ENCODE measurements around the gene TSHR. TPM values are rescaled to one million over a fixed set of nuclear protein-coding genes. Genes with fewer than 3 reads are reported as not detected.

The TSHR gene
- total and polyA plus RNA-seq, 2 of the 4 experiments (the other 2 are of a cell fraction): not detected

- ATAC-seq (ENCODE audit: low read depth): no peak
- CTCF ChIA-PET: no interaction called here
- Histone ChIP-seq H2AK5ac (ENCODE audit: low read depth, low read length) (no peak overlapping the region), H2BK15ac (ENCODE audit: low read depth, low read length) (no peak overlapping the region), H3K56ac (ENCODE audit: extremely low read depth, insufficient read depth, low read length) (no peak overlapping the region), H4K8ac (ENCODE audit: low read depth in 2 of 2, low read length in 2 of 2) (no peak overlapping the region), H4K5ac (ENCODE audit: low read depth, low read length) (no peak overlapping the region), H3K9ac (ENCODE audit: low read depth, low read length) (no peak overlapping the region), H3K18ac (ENCODE audit: low read depth, low read length) (no peak overlapping the region), H3K14ac (replicated peaks; ENCODE audit: low read depth, low read length) (no peak overlapping the region), H2AFZ (replicated peaks; ENCODE audit: low read length, poor library complexity) (no peak overlapping the region), H2BK20ac (ENCODE audit: low read depth, low read length) (no peak overlapping the region), H3K27me3 (ENCODE audit: control insufficient read depth, insufficient read depth, low read length) (no peaks in the 10 kb centered on the region), H4K20me1 (ENCODE audit: insufficient read depth, low read length) (no peaks in the 10 kb centered on the region), H3K79me1 (ENCODE audit: low read depth in 1 of 2, low read length in 2 of 2) (no peaks in the 10 kb centered on the region), H3K27ac (ENCODE audit: insufficient read depth, low read length) (no peak overlapping the region), H2BK5ac (ENCODE audit: low read depth, low read length, poor library complexity, severe bottlenecking) (no peak overlapping the region), H4K91ac (ENCODE audit: insufficient read depth, low read depth, low read length) (no peak overlapping the region), H3K4me3 (ENCODE audit: insufficient read depth, low read depth, low read length) (no peak overlapping the region), H3K23ac (ENCODE audit: low read depth, low read length) (no peak overlapping the region), H3K4me2 (ENCODE audit: low read depth, low read length) (no peak overlapping the region), H3K4me1 (ENCODE audit: control insufficient read depth, insufficient read depth, low read length) (no peaks in the 10 kb centered on the region), H2AK9ac (replicated peaks; ENCODE audit: low read depth, low read length, poor library complexity) (no peak overlapping the region), H3K4ac (ENCODE audit: low read depth, low read length) (no peak overlapping the region), H3K36me3 (ENCODE audit: control insufficient read depth, insufficient read depth, low read length) (no peaks in the 10 kb centered on the region), H3K9me3 (ENCODE audit: control insufficient read depth, insufficient read depth, low read length) (no peaks in the 10 kb centered on the region), H2BK120ac (ENCODE audit: low read depth, low read length) (no peak overlapping the region), H3K9me1 (ENCODE audit: insufficient read depth, low read length) (no peaks in the 10 kb centered on the region)
- WGBS, 2 experiments (ENCODE audit: extremely low coverage in 2 of 2, insufficient read length in 1 of 2): 100% methylated on average over 1 of the region's 3 CpGs; no CpG with 5 or more reads in 1 of the 2 experiments
- in situ Hi-C loops (cut with MboI; ENCODE audit: low sequenced_read_pairs) (no loop called here), intact Hi-C loops (cut with micrococcal nuclease) (no loop called here), dilution Hi-C loops (cut with HindIII; ENCODE audit: low sequenced_read_pairs, unreplicated experiment) (no loop called here)
- no peak for DNase-seq
- POLR2A ChIA-PET (ENCODE audit: unreplicated experiment): no interaction called here
- TF ChIP-seq MAFK (IDR thresholded peaks at IDR 0.05; ENCODE audit: low read depth, low read length) (no peak), USF2 (IDR thresholded peaks at IDR 0.05; ENCODE audit: low read depth, low read length) (no peak), RAD21 (IDR thresholded peaks at IDR 0.05; ENCODE audit: low read length) (no peak), BHLHE40 (IDR thresholded peaks at IDR 0.05; ENCODE audit: low read depth, low read length) (no peak), RCOR1 (IDR thresholded peaks at IDR 0.05; ENCODE audit: insufficient replicate concordance, low read length) (no peak), NFE2L2 (IDR thresholded peaks at IDR 0.05; ENCODE audit: low read depth, low read length) (no peak), SMC3 (IDR thresholded peaks at IDR 0.05; ENCODE audit: low read depth, low read length) (no peak), ELK1 (IDR thresholded peaks at IDR 0.05; ENCODE audit: borderline replicate concordance, low read depth, low read length) (no peak), MXI1 (IDR thresholded peaks at IDR 0.05; ENCODE audit: borderline replicate concordance, low read depth, low read length) (no peak), CEBPB (IDR thresholded peaks at IDR 0.05; ENCODE audit: low read depth, low read length) (no peak), POLR2A (IDR thresholded peaks at IDR 0.05; ENCODE audit: low read depth, low read length) (no peak), CHD1 (IDR thresholded peaks at IDR 0.05; ENCODE audit: low read depth, low read length) (no peak), CTCF (conservative IDR thresholded peaks at IDR 0.05; ENCODE audit: low read depth, low read length) (no peak), FOS (IDR thresholded peaks at IDR 0.05; ENCODE audit: low read depth, low read length) (no peak), RFX5 (IDR thresholded peaks at IDR 0.05; ENCODE audit: low read depth, low read length) (no peak), MAZ (IDR thresholded peaks at IDR 0.05; ENCODE audit: borderline replicate concordance, low read depth, low read length) (no peak)
- no TSS peak for BruUV-seq (replicated peaks)
Measured at GRCh38 chr14:81018251-81018650, 62.8 kb downstream of the TSHR start.
